GM12801 (cell line): ENCODE results near the gene PTPRQ.

Source experiments
- TF ChIP-seq, protein P1 (sequence below): IDR thresholded peaks from one replicate; pipeline ENCODE4 v1.5.1; 2011; ENCODE audit warnings: control low read depth; ENCODE audit not compliant: insufficient read length; ENCODE audit errors: extremely low read depth

PTPRQ gene

DNA sequence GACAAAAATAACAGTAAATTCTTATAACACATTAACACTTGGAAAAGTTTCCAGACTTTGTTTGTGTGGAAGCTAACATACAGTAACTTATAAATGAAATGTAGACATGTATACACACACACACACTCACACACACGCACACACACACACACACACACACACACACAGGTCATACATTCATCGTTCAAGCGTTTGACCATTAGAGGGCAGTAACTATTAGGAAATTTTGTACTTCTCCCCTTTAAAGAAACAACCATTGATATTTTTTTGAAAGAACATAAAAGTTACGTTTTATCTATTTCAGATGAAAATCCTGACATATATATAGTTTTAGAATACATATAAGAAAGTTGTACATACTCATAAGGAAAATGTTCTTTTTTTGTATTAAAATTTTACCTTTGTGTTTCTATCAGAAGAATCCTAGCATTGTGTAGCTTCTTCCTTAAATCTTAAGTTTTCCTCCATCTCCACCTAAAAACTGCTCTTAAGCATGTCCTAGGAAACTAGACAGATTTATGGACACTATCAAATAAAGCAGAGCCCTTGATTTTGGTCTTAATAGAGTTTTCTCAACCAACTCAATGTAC, 29.0 kb downstream of the PTPRQ start:
- TF ChIP-seq, protein P1, sequence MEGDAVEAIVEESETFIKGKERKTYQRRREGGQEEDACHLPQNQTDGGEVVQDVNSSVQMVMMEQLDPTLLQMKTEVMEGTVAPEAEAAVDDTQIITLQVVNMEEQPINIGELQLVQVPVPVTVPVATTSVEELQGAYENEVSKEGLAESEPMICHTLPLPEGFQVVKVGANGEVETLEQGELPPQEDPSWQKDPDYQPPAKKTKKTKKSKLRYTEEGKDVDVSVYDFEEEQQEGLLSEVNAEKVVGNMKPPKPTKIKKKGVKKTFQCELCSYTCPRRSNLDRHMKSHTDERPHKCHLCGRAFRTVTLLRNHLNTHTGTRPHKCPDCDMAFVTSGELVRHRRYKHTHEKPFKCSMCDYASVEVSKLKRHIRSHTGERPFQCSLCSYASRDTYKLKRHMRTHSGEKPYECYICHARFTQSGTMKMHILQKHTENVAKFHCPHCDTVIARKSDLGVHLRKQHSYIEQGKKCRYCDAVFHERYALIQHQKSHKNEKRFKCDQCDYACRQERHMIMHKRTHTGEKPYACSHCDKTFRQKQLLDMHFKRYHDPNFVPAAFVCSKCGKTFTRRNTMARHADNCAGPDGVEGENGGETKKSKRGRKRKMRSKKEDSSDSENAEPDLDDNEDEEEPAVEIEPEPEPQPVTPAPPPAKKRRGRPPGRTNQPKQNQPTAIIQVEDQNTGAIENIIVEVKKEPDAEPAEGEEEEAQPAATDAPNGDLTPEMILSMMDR = no peak

DNA sequence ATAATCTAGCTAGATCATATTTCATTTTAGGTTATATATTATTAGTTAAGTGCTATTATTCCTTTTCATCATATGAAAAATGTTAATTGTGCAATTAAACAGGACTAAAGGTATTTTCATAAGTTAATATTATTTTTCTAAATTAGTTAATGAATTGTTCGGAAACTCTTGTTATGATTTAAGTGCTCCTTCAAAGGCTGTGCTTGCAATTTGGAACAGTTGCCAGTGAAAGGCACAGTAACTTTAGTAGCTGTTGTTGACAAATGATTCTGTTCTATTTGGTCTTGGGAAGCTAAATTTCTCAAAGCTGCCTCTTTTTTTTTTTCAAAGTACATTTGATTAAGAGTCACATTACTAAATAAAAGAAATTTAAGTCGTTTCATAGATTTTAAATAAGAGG, 40.7 kb downstream of the PTPRQ start:
- TF ChIP-seq, protein P1 = no peak

DNA sequence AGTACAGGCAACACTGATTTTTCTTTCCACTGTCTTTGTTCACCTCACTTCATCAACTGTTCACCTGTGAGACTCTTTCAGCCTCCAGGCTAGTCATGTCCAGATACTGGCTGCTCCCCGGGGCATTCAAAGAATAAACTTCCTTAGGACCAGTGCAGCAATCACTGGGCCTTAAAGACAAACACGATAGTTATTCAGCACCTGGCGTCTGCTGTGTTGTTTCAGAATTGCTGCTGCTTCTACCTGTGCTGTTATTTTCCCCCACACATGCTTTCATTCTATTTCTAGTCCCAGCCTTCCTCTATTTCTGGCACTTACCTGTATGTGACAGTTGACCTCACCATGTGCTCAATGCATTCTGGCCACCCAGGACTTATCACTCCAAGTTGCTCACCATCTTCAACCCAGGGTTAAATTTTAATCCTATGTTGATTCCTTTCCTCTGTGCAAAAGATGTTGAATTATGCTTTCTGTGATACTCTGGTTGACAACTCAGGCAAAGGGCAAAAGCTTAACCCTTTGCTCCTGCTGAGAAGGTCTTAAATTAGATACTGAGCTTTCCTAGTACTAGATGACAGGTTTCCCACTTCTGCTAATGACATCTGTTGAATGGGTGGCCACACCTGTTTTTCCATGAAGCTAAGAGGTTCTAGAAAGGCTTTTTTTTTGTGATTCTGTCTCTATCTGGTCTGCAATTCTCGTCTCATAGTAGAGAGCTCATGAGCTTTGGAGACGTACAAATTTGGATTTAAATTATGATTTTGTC, 41.4 kb downstream of the PTPRQ start:
- TF ChIP-seq, protein P1 = no peak

DNA sequence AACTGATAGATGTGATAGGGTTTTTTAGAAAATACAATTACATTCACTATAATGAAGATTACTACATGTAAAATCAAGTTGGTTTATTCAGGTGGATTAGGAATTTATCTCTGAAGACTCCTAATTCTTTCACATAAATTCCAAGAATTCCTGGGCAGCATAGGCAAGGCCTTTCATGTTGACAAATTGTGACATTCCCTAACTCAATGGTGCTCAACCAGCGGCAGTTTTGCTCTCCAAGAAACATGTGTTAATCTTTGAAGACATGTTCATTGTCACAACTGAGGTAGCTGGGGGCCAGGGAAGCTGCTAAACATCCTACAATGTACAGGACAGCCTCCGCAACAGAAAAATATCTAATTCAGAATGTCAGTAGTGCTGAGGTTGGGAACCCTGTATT, 46.3 kb downstream of the PTPRQ start:
- TF ChIP-seq, protein P1 = no peak

DNA sequence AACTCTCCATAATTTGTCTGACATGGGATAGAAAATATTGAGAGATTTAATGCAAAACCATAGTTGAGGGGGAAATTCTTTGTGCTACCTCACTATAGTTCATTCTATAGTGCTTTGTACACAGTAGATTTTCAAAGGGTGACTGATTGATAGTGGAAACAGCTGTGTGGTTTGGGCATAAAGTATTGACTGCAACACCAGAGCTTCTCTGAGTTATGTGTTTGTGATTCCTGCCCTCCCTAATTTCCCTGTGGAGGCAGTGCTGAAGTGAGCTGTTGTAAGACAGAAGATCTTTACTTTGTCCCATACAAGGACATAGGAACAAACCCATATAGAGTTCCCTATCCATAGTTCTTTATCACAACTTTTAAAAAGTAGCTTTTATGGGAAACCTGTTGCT, 47.1 kb downstream of the PTPRQ start:
- TF ChIP-seq, protein P1 = no peak

DNA sequence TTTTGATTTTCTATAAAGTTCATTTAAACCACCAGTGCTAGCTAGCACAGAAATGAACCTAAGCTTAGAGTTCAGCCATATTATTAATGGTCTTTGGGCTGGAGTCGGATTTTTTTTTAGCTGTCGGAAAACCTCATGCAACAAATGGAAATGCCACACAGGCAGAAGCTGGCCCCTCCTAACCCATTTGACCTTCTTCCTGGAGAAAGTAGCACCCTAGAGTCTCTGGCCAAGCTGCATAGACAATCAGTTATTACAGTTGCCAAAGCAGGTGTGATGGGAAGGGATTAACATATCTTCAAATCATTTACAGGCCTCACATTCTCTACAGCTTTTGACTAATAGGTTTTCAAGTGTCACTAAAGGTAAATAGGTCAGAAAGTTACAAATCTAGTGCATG, 49.4 kb downstream of the PTPRQ start:
- TF ChIP-seq, protein P1 = no peak

DNA sequence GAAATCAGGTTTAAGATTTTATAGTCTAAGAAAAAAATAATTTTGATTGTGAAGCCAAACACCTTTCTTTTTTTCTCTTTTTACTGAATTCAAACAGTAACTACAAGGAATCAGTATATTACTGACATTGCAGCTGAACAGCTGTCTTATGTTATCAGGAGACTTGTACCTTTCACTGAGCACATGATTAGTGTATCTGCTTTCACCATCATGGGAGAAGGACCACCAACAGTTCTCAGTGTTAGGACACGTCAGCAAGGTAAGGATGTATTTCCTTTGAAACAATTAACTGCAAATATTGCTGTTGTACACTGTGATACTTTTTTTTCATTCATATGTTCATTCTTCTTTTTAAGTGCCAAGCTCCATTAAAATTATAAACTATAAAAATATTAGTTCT, 50.8 kb downstream of the PTPRQ start:
- TF ChIP-seq, protein P1 = no peak
